ENCODE results near the gene PADI1.
"Not testable (repeated sequence)": the region's sequence is repeated elsewhere in the genome, so short reads cannot be mapped to it uniquely, and the experiment has no call there.

PADI1 gene

DNA sequence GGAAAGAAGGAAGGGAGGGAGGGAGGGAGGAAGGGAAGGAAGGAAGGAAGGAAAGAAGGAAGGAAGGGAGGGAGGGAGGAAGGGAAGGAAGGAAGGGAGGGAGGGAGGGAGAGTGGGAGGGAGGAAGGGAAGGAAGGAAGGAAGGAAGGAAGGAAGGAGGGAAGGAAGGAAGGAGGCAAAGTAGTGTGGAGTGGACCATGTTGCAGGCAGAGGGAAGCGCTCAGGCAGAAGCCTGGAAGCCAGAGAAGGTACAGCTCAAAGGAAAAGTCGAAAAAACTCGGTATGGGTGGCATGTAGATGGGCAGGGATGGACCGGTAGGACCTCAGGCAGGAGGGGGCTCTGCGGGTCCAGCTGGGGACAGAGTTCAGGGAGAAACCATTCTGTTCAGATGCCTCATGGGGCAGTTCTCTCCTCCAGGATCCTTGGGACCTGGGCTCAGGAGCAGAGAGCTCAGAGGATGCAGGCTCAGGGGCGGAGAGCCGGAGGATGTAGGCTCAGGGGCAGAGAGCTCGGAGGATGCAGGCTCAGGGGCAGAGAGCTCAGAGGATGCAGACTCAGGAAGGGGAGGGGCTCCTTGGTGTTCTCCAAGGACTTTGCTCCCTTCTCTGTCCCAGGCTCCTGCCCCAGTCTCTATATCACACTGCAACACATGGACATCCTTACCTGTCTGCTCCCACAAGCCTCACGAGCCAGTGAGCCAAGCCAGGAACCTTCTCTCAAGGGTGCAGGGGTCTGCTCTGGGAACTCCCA, 30.4 kb downstream of the PADI1 start:
- H3K4me3 ChIP-seq (ENCODE audit: low read depth, low read length): no peak overlapping the region
- no peaks in the 10 kb centered on the region for H3K9me3 ChIP-seq (ENCODE audit: control insufficient read depth, insufficient read depth, low read length)
- no peak overlapping the region for H3K9ac ChIP-seq (ENCODE audit: low read depth, low read length)
- no peaks in the 10 kb centered on the region for H3K27me3 ChIP-seq (ENCODE audit: control insufficient read depth, insufficient read depth, low read length)
- no peaks in the 10 kb centered on the region for H3K36me3 ChIP-seq (ENCODE audit: control insufficient read depth, insufficient read depth, low read length)
- H3K27ac ChIP-seq (ENCODE audit: low read depth, low read length): no peak overlapping the region
- no peaks in the 10 kb centered on the region; the same call in 1 of the 2 replicates for H3K4me1 ChIP-seq (ENCODE audit: control insufficient read depth, insufficient read depth, low read length)

DNA sequence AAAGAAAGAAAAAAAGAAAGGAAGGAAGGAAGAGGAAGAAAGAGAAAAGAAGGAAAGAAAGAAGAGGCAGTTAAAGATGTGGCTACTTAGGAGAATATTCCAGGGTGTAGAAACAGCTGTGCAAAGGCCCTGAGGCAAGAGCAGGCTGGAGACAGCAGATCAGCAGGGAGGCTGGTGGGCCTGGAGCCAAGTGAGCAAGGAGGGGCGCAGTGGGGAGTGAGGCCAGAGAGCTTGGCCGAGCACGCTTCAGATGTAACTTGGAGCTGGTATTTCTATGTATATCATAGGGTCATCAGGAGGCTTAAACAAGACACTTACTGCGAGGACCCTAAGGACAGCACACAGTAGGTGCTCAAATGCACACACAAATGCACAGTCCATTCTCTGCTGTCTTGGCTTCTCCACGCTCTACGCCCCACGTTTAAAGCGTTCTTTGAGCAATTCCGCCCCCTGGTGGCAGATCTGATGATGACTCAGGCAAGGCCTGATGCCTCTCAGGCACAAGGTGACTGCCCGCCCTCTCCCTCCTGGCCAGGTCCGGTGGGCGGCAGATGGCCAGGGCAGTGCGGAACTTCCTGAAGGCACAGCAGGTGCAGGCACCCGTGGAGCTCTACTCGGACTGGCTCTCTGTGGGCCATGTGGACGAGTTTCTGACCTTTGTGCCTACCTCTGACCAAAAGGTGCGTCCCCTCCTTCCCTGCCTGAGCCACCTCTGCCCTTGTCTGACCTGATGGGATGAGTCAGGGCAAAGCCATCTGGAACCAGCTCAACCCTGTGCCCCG, 32.0 kb downstream of the PADI1 start:
- Histone ChIP-seq H3K36me3 (ENCODE audit: control insufficient read depth, insufficient read depth, low read length) (no peaks in the 10 kb centered on the region), H3K4me3 (ENCODE audit: low read depth, low read length) (no peak overlapping the region), H3K9ac (ENCODE audit: low read depth, low read length) (no peak overlapping the region), H3K27ac (ENCODE audit: low read depth, low read length) (no peak overlapping the region), H3K27me3 (ENCODE audit: control insufficient read depth, insufficient read depth, low read length) (no peaks in the 10 kb centered on the region), H3K4me1 (ENCODE audit: control insufficient read depth, insufficient read depth, low read length) (no peaks in the 10 kb centered on the region; the same call in 1 of the 2 replicates), H3K9me3 (ENCODE audit: control insufficient read depth, insufficient read depth, low read length) (no peaks in the 10 kb centered on the region)

DNA sequence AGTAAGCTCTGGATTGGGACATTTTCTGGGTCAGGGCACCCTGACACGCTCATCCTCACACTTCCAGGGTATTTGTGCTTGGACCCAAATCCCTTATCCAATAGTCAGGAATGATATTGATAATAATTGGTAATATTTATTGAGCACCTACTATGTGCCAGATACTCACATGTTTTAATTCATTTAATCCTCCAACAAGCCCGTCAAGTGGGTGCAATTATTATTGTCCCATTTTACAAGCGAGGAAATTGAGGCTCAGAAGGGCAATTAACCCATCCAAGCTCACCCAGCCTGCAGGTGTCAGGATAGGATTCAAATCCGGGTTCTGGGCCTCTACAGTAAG, 32.6 kb downstream of the PADI1 start:
- Histone ChIP-seq H3K4me1 (ENCODE audit: control insufficient read depth, insufficient read depth, low read length) (no peaks in the 10 kb centered on the region; the same call in 1 of the 2 replicates), H3K27me3 (ENCODE audit: control insufficient read depth, insufficient read depth, low read length) (no peaks in the 10 kb centered on the region), H3K9ac (ENCODE audit: low read depth, low read length) (no peak overlapping the region), H3K4me3 (ENCODE audit: low read depth, low read length) (no peak overlapping the region), H3K27ac (ENCODE audit: low read depth, low read length) (no peak overlapping the region), H3K9me3 (ENCODE audit: control insufficient read depth, insufficient read depth, low read length) (no peaks in the 10 kb centered on the region), H3K36me3 (ENCODE audit: control insufficient read depth, insufficient read depth, low read length) (no peaks in the 10 kb centered on the region)

DNA sequence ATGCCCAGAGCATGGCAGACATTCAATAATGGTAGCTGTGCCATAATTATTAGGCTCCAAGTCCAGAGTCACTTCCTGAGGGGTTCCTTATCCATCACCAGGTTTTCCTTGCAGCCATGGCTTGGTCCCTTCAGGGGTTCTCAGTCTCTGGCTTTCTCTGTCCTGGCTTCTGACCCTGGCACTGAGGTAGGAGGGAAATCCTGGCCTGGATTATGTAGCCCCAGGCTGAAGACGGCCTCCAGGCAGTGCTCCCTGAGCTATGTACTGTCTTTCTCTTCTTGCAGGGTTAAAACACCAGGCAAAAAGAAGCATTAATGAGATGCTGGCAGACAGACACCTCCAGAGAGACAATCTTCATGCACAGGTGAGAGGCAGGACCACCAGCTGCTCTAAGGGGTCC, 34.5 kb downstream of the PADI1 start:
- H3K27me3 ChIP-seq (ENCODE audit: control insufficient read depth, insufficient read depth, low read length): no peaks in the 10 kb centered on the region
- H3K9ac ChIP-seq (ENCODE audit: low read depth, low read length): no peak overlapping the region
- no peak overlapping the region for H3K27ac ChIP-seq (ENCODE audit: low read depth, low read length)
- H3K4me3 ChIP-seq (ENCODE audit: low read depth, low read length): no peak overlapping the region
- H3K36me3 ChIP-seq (ENCODE audit: control insufficient read depth, insufficient read depth, low read length): no peaks in the 10 kb centered on the region
- no peaks in the 10 kb centered on the region for H3K9me3 ChIP-seq (ENCODE audit: control insufficient read depth, insufficient read depth, low read length)
- no peaks in the 10 kb centered on the region; the same call in 1 of the 2 replicates for H3K4me1 ChIP-seq (ENCODE audit: control insufficient read depth, insufficient read depth, low read length)

DNA sequence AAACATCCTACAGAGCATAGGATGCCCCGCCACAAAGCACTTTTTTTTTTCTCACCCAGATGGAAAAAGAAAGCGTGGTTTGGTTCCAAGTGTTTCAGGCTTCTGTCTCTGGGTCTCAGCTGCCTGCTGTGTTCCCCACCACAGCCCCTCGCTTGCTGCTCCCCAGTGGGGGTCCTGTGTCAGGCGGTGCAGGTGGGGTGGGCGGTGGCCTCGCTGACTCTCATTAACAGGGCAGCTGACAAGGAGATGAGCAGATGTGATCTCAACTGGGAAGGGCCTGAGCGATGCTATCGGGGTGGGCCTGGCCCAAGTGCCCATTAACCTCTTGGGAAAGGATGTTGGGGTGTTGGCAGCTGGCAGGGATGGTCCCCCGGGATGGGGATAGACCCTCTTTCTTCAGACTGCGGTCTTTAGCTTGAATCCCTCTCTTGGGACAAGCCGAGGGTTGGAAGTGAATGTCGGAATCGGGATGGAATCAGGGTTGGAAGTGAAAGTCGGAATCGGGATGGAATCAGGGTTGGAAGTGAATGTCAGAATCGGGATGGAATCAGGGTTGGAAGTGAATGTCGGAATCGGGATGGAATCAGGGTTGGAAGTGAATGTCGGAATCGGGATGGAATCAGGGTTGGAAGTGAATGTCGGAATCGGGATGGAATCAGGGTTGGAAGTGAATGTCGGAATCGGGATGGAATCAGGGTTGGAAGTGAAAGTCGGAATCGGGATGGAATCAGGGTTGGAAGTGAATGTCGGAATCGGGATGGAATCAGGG, 36.3 kb downstream of the PADI1 start:
- not testable (repeated sequence) for H3K9me3 ChIP-seq (ENCODE audit: control insufficient read depth, insufficient read depth, low read length); H3K4me3 ChIP-seq (ENCODE audit: low read depth, low read length); H3K36me3 ChIP-seq (ENCODE audit: control insufficient read depth, insufficient read depth, low read length); H3K4me1 ChIP-seq (ENCODE audit: control insufficient read depth, insufficient read depth, low read length); H3K27me3 ChIP-seq (ENCODE audit: control insufficient read depth, insufficient read depth, low read length); H3K9ac ChIP-seq (ENCODE audit: low read depth, low read length); H3K27ac ChIP-seq (ENCODE audit: low read depth, low read length)

DNA sequence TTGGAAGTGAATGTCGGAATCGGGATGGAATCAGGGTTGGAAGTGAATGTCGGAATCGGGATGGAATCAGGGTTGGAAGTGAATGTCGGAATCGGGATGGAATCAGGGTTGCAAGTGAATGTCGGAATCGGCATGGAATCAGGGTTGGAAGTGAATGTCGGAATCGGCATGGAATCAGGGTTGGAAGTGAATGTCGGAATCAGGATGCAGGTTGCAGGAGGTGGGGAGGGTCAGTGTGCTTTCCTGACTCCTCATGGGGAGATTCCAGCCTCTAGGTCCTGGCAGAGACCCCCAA, 36.8 kb downstream of the PADI1 start:
- H3K36me3 ChIP-seq (ENCODE audit: control insufficient read depth, insufficient read depth, low read length); H3K9ac ChIP-seq (ENCODE audit: low read depth, low read length); H3K27ac ChIP-seq (ENCODE audit: low read depth, low read length); H3K9me3 ChIP-seq (ENCODE audit: control insufficient read depth, insufficient read depth, low read length); H3K4me3 ChIP-seq (ENCODE audit: low read depth, low read length); H3K4me1 ChIP-seq (ENCODE audit: control insufficient read depth, insufficient read depth, low read length); H3K27me3 ChIP-seq (ENCODE audit: control insufficient read depth, insufficient read depth, low read length): not testable (repeated sequence)

DNA sequence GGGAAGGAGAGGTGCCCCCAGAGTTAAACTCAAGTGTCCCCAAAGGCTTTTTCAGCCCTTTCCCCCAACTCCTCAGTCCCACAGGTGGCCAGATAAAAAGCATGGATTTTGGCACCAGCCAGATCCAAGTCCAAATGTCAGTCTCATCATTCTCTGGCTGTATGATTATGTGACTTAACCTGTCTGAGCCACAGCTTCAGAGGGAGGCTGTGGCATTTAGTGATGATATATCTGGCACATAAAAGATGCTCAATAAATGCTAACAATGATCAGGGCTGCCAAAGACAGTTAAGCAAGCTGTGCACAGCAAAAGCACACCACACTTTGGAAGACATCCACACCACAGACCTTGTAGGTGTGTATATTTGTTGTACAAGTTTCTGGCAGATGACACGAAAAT, 38.3 kb downstream of the PADI1 start:
- no peak overlapping the region for H3K9ac ChIP-seq (ENCODE audit: low read depth, low read length)
- H3K36me3 ChIP-seq (ENCODE audit: control insufficient read depth, insufficient read depth, low read length): no peaks in the 10 kb centered on the region
- no peaks in the 10 kb centered on the region; the same call in 1 of the 2 replicates for H3K4me1 ChIP-seq (ENCODE audit: control insufficient read depth, insufficient read depth, low read length)
- no peaks in the 10 kb centered on the region for H3K27me3 ChIP-seq (ENCODE audit: control insufficient read depth, insufficient read depth, low read length)
- H3K4me3 ChIP-seq (ENCODE audit: low read depth, low read length): no peak overlapping the region
- H3K9me3 ChIP-seq (ENCODE audit: control insufficient read depth, insufficient read depth, low read length): no peaks in the 10 kb centered on the region
- no peak overlapping the region for H3K27ac ChIP-seq (ENCODE audit: low read depth, low read length)

DNA sequence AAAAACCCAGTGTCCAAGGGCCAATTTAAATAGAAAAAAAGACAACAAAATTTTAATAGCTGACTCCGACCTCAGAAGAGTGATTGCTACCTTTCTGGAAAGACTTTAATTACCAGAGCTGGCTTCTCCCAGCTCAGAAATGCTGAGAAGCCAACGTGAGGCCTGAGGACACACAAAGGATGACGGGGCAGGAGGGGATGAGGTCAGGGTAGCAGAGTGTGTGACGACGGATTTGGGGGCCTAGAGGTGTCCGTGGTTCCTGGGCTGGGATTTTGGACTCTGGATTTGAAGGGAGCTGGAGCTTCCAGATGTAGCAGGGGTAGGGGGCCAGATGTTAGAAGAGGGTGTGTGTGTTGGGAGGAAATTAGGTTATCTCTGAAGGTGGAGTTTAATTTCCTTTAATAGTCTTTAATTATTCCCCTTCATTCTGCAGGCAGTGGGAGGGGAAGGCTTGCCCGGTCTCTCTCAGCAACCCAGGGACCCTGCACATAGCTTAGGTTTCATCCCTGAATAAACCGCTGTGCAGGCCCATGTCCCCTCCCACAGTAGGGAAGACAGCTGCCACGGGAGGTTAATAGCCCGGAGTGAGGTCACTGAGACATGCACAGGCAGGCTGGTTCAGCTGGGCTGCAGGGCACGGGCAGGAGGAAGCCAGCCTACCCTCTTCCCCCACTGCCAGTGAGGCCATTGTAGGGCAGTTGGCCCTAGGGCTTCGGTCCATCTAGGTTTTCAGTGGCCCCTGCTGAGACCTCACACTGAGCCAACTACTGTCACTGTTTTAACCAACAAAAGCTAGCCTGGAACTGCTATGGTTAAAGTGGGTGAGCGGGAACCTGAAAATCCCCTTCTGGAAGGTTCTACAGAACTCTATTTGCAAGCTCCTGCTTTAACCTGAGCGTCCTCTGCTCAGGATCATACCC, 40.2 kb downstream of the PADI1 start:
- Histone ChIP-seq H3K9ac (ENCODE audit: low read depth, low read length) (no peak overlapping the region), H3K4me1 (ENCODE audit: control insufficient read depth, insufficient read depth, low read length) (no peaks in the 10 kb centered on the region), H3K27ac (ENCODE audit: low read depth, low read length) (no peak overlapping the region), H3K9me3 (ENCODE audit: control insufficient read depth, insufficient read depth, low read length) (no peaks in the 10 kb centered on the region), H3K27me3 (ENCODE audit: control insufficient read depth, insufficient read depth, low read length) (no peaks in the 10 kb centered on the region), H3K4me3 (ENCODE audit: low read depth, low read length) (no peak overlapping the region), H3K36me3 (ENCODE audit: control insufficient read depth, insufficient read depth, low read length) (no peaks in the 10 kb centered on the region)

DNA sequence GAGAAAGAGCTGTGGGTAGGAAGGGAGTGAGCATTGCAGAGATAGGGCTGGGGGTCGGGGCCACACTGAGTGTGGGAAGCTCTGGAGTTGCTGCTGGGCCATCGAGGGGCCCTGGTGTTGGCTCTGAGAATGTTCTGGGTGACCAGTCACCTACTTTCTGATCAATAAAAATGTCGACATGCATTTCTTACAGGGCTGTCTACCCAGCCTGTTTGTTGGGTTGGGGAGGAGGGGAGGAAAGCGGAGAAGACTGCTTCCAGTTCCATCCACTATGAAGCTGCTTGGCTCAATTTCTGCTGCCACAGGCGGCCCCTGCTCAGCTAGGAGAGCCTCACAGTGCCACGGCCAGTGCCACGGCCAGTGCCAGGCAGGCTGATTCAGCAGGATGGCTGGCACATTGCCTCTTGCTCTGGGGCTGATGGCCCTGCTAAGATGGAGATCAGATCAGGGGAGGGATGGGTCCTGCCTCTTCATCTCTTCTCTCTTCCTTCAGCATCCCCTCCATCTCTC, 40.9 kb downstream of the PADI1 start:
- Histone ChIP-seq H3K36me3 (ENCODE audit: control insufficient read depth, insufficient read depth, low read length) (no peaks in the 10 kb centered on the region), H3K9me3 (ENCODE audit: control insufficient read depth, insufficient read depth, low read length) (no peaks in the 10 kb centered on the region), H3K27ac (ENCODE audit: low read depth, low read length) (no peak overlapping the region), H3K9ac (ENCODE audit: low read depth, low read length) (no peak overlapping the region), H3K4me1 (ENCODE audit: control insufficient read depth, insufficient read depth, low read length) (no peaks in the 10 kb centered on the region), H3K27me3 (ENCODE audit: control insufficient read depth, insufficient read depth, low read length) (no peaks in the 10 kb centered on the region), H3K4me3 (ENCODE audit: low read depth, low read length) (no peak overlapping the region)

DNA sequence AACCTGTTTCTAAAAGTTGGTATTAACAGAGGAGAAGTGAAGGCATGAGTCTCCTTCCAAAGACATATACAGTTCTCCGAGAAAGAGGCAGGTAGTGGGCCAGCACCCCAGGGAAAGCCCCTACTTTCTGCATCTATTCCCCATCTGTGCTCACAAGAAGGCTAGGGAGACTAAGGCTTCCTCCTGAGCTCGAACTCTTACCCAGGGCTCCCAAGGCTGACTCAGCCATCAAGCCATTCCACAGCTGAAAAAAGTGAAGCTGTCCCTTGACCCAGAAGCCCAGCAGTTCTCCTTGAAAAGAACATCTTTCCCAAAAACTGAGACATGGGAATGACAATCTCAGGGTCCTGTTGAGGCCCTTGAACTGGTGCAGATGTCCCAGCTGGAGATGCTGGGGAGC, 42.0 kb downstream of the PADI1 start:
- Histone ChIP-seq H3K4me3 (ENCODE audit: low read depth, low read length) (no peak overlapping the region), H3K4me1 (ENCODE audit: control insufficient read depth, insufficient read depth, low read length) (no peaks in the 10 kb centered on the region), H3K27me3 (ENCODE audit: control insufficient read depth, insufficient read depth, low read length) (no peaks in the 10 kb centered on the region), H3K36me3 (ENCODE audit: control insufficient read depth, insufficient read depth, low read length) (no peaks in the 10 kb centered on the region), H3K9me3 (ENCODE audit: control insufficient read depth, insufficient read depth, low read length) (no peaks in the 10 kb centered on the region), H3K9ac (ENCODE audit: low read depth, low read length) (no peak overlapping the region), H3K27ac (ENCODE audit: low read depth, low read length) (no peak overlapping the region)
